Endodermal cell (in vitro differentiated cells): ENCODE results near the gene PURB. TPM values are rescaled to one million over a fixed set of nuclear protein-coding genes. Genes with fewer than 3 reads are reported as not detected.

Experiments
- DNase-seq: peaks from one replicate; pipeline ENCODE4 v3.0.0-alpha.2; 2017
- H3K27ac ChIP-seq: 2 replicates; pipeline ENCODE4 v1.5.1; 2013; ENCODE audit warnings: mild to moderate bottlenecking, low read depth, low read length, moderate library complexity
- H3K27me3 ChIP-seq: 2 replicates; pipeline ENCODE4 v1.6.1; 2013; ENCODE audit warnings: mild to moderate bottlenecking, low read length, moderate library complexity; ENCODE audit not compliant: insufficient read depth, control insufficient read depth, poor library complexity, severe bottlenecking
- H3K36me3 ChIP-seq: 2 replicates; pipeline ENCODE4 v1.7.0; 2013; ENCODE audit warnings: mild to moderate bottlenecking, low read length, moderate library complexity; ENCODE audit not compliant: control insufficient read depth, insufficient read depth
- H3K4me1 ChIP-seq: one replicate; pipeline ENCODE4 v1.7.0; 2013; ENCODE audit warnings: low read length; ENCODE audit not compliant: control insufficient read depth, insufficient read depth
- H3K4me3 ChIP-seq: 2 replicates; pipeline ENCODE4 v1.5.1; 2013; ENCODE audit warnings: mild to moderate bottlenecking, low read length, moderate library complexity
- H3K9ac ChIP-seq: 2 replicates; pipeline ENCODE4 v1.6.1; 2013; ENCODE audit warnings: mild to moderate bottlenecking, low read length, moderate library complexity; ENCODE audit not compliant: poor library complexity, severe bottlenecking; ENCODE audit errors: extremely low read depth
- H3K9me3 ChIP-seq: 2 replicates; pipeline ENCODE4 v1.6.1; 2013; ENCODE audit warnings: mild to moderate bottlenecking, low read length, moderate library complexity; ENCODE audit not compliant: control insufficient read depth
- H3K27ac Mint-ChIP-seq: 2 replicates; pipeline ENCODE4 v1.8.0; 2020; ENCODE audit warnings: mixed read lengths
- H3K27me3 Mint-ChIP-seq: 2 replicates; pipeline ENCODE4 v1.8.0; 2021; ENCODE audit warnings: mild to moderate bottlenecking, mixed read lengths; ENCODE audit not compliant: insufficient read depth
- H3K36me3 Mint-ChIP-seq: 2 replicates; pipeline ENCODE4 v1.8.0; 2020; ENCODE audit warnings: low read depth, mixed read lengths
- H3K4me1 Mint-ChIP-seq: 2 replicates; pipeline ENCODE4 v1.8.0; 2020; ENCODE audit warnings: mixed read lengths
- H3K4me3 Mint-ChIP-seq: 2 replicates; pipeline ENCODE4 v1.8.0; 2020; ENCODE audit warnings: mild to moderate bottlenecking, moderate library complexity, mixed read lengths
- H3K9me3 Mint-ChIP-seq: 2 replicates; pipeline ENCODE4 v1.8.0; 2020; ENCODE audit warnings: mild to moderate bottlenecking, mixed read lengths
- WGBS, 2 experiments: methylation state at CpG; one replicate each; pipeline versions ENCODE4 v1.1.5 to v1.1.7; 2013; ENCODE audit warnings: missing lambda C conversion rate in 2 of 2, mixed read lengths in 1 of 2; ENCODE audit not compliant: insufficient coverage in 1 of 2, insufficient read length in 1 of 2; 5-methylcytosine and 5-hydroxymethylcytosine counted together
- total RNA-seq, 2 donors: library from RNA; stranded (reverse); fragmentation: NEBNext Ultra II Directional in 1 of 2; extraction: Animal tissue kit (Norgen Biotek cat#: 25700) in 1 of 2; gene quantifications; 2 replicates in 1 of 2; 3 replicates in 1 of 2; pipeline ENCODE4 v1.2.1, GENCODE V29; 2021
- TF ChIP-seq, protein P1 (sequence below): fragments of 200-600 bp; sonication (generic); conservative IDR thresholded peaks from 2 replicates; pipeline ENCODE4 v1.5.0; 2021; ENCODE audit warnings: antibody characterized with exemption, mild to moderate bottlenecking

The PURB gene
- total RNA-seq, 2 donors from 2014 or later: 24.7 to 29.8 TPM

DNA sequence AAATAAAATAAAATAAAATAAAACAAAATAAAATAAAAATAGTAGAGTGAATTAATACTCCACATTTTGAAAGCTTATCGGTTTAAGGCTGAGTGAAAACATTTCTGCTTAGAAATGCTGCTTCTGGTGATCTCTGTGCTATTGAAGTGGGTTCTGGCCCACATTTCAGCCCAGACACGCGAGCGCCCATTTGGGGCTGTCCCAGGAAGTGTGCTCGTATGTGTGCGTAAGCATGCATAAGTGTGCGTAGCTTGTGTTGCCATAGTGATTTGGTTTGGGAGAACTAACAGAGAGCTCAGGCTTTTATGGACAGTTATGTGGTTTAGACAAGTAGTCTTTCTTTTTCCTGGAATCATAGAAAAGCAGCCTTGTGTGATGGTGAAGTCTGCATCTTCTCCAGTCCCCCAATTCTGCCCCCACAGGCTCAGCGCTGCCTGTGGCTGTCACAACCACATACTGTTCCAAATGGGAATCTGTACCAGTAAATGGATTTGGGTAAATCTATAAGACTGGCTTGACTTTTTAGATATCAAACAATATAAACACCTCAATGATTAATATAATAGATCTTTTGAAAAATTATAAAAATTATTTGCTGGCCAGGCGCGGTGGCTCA is 29.8 kb upstream of the PURB start:
- no peaks in the 10 kb centered on the region for H3K4me1 ChIP-seq
- DNase-seq: no peak
- H3K36me3 ChIP-seq: no peaks in the 10 kb centered on the region
- 94 to 95% methylated on average over 3 to 9 of the region's 10 CpGs for WGBS, 2 experiments
- H3K9me3 ChIP-seq: no peaks in the 10 kb centered on the region
- no peak overlapping the region for H3K4me3 ChIP-seq
- no peak overlapping the region for H3K27ac Mint-ChIP-seq
- H3K27me3 Mint-ChIP-seq: peaks cover 15% of the 10 kb centered on the region
- peaks cover 5% of the 10 kb centered on the region for H3K4me1 Mint-ChIP-seq
- H3K4me3 Mint-ChIP-seq: no peak overlapping the region
- TF ChIP-seq, protein P1, sequence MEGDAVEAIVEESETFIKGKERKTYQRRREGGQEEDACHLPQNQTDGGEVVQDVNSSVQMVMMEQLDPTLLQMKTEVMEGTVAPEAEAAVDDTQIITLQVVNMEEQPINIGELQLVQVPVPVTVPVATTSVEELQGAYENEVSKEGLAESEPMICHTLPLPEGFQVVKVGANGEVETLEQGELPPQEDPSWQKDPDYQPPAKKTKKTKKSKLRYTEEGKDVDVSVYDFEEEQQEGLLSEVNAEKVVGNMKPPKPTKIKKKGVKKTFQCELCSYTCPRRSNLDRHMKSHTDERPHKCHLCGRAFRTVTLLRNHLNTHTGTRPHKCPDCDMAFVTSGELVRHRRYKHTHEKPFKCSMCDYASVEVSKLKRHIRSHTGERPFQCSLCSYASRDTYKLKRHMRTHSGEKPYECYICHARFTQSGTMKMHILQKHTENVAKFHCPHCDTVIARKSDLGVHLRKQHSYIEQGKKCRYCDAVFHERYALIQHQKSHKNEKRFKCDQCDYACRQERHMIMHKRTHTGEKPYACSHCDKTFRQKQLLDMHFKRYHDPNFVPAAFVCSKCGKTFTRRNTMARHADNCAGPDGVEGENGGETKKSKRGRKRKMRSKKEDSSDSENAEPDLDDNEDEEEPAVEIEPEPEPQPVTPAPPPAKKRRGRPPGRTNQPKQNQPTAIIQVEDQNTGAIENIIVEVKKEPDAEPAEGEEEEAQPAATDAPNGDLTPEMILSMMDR: no peak
- H3K27me3 ChIP-seq: no peaks in the 10 kb centered on the region
- H3K9me3 Mint-ChIP-seq: no peaks in the 10 kb centered on the region
- no peak overlapping the region for H3K9ac ChIP-seq
- H3K27ac ChIP-seq: no peak overlapping the region
- no peaks in the 10 kb centered on the region for H3K36me3 Mint-ChIP-seq

DNA sequence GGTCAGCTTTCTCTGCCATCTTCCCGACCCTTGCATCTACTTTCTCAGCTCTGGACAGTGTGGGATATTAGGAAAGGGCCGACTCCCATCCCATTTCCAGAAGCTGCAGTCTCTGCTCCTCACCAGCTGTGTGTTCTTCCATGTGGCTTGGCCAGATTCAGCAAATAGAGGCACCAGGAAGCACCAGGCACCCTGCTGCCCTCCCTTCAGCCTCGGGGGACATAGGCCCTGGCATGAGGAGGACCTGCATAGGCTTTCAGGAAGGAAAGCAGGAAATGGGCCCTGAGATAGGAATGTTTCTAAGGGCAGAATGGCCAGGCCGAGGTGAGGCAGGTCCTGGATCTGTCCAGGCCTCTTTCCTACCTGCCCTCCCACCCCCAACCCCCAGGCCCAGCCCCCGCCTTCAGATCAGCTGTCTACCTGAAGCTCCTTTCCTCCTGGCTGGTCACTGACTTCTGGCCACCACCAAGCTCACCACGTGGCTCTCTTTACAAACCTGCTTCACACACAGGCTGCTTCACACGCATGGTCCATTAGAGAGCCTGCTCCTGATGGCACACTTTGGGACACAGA is 27.5 kb upstream of the PURB start:
- DNase-seq: peak; percentile 70
- H3K4me3 ChIP-seq: no peak overlapping the region
- Mint-ChIP-seq H3K27me3 (peaks cover 2% of the 10 kb centered on the region), H3K27ac (no peak overlapping the region), H3K36me3 (no peaks in the 10 kb centered on the region), H3K9me3 (no peaks in the 10 kb centered on the region), H3K4me3 (no peak overlapping the region), H3K4me1 (peaks cover 5% of the 10 kb centered on the region)
- H3K27ac ChIP-seq: no peak overlapping the region
- whole genome bisulfite sequencing, 2 experiments: 67 to 76% methylated on average over 4 to 7 of the region's 7 CpGs
- TF ChIP-seq, protein P1: no peak
- no peaks in the 10 kb centered on the region for H3K36me3 ChIP-seq
- H3K4me1 ChIP-seq: no peaks in the 10 kb centered on the region
- no peak overlapping the region for H3K9ac ChIP-seq
- H3K27me3 ChIP-seq: no peaks in the 10 kb centered on the region
- no peaks in the 10 kb centered on the region for H3K9me3 ChIP-seq

DNA sequence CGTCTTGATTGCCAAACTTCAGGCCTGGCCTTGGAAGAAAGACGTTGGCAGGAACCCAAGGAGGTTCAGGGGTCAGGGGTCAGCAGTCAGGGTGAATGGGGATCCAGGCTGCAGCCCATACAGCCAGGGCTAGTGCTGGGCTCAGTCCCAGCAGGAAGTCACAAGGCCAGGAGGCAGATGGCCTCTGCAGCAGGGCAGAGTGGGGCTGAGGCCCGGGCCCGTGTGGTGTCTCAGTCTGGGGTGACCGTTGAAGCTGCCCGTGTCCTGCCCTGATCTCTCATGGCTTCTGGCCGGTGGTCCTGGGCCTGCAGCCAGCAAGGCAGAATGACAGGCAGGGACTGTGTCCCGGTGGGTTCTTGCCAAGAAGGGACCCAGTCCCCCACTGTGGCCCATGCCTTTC is 26.6 kb upstream of the PURB start:
- H3K27me3 ChIP-seq: no peaks in the 10 kb centered on the region
- H3K4me3 Mint-ChIP-seq: no peak overlapping the region
- H3K27ac ChIP-seq: no peak overlapping the region
- DNase-seq: no peak
- no peak overlapping the region for H3K9ac ChIP-seq
- H3K4me1 ChIP-seq: no peaks in the 10 kb centered on the region
- H3K9me3 ChIP-seq: no peaks in the 10 kb centered on the region
- H3K27ac Mint-ChIP-seq: no peak overlapping the region
- TF ChIP-seq, protein P1: no peak
- H3K4me3 ChIP-seq: no peak overlapping the region
- H3K36me3 Mint-ChIP-seq: no peaks in the 10 kb centered on the region
- no peaks in the 10 kb centered on the region for H3K9me3 Mint-ChIP-seq
- 87 to 90% methylated on average over 7 to 8 of the region's 8 CpGs for WGBS, 2 experiments
- H3K36me3 ChIP-seq: no peaks in the 10 kb centered on the region
- peaks cover 2% of the 10 kb centered on the region for H3K27me3 Mint-ChIP-seq
- peaks cover 5% of the 10 kb centered on the region for H3K4me1 Mint-ChIP-seq
